HepG2 (cell line): ENCODE results near the gene ANKRD44. TPM values are rescaled to one million over a fixed set of nuclear protein-coding genes. Genes with fewer than 3 reads are reported as not detected.

Experiments used
- ATAC-seq: fragments of 200-7000 bp; cut with Tn5 transposase; 3 replicates; pipeline ENCODE4 v1.9.1; 2020; ENCODE audit warnings: mild to moderate bottlenecking, moderate library complexity
- BruUV-seq: library from RNA; stranded (reverse); fragments of 400-500 nt; replicated peaks from 2 replicates; lab custom pipeline; 2021; lab: Mats Ljungman, UMichigan
- CTCF ChIA-PET: fragments of 300-600 bp; formaldehyde crosslinking; extraction: SDS; loops from one replicate; lab custom pipeline; 2021; ENCODE audit warnings: low total read pairs, inconsistent platforms, low intra/inter-chr PET ratio; lab: Yijun Ruan, JAX
- POLR2A ChIA-PET: fragments of 350-600 bp; sonication (Branson Sonifier 250); formaldehyde crosslinking; loops from one replicate; lab custom pipeline; 2020; ENCODE audit warnings: antibody characterized with exemption, inconsistent platforms; lab: Yijun Ruan, JAX
- DNase-seq: peaks from one replicate; pipeline ENCODE4 v3.0.0-alpha.2; 2015; ENCODE audit warnings: low spot score
- FAIRE-seq: peaks from 3 replicates; lab custom pipeline; 2011; peaks lifted over from hg19 to GRCh38; lab: Jason Lieb, UNC
- H2AFZ ChIP-seq: one replicate; pipeline ENCODE4 v1.6.1; 2011; ENCODE audit warnings: low read length, inconsistent platforms
- H3K27ac ChIP-seq: fragments of 300-600 bp; 3 replicates; pipeline ENCODE4 v1.8.0; 2011; ENCODE audit warnings: mixed run types, mild to moderate bottlenecking, mixed read lengths, low read length, inconsistent platforms; ENCODE audit not compliant: insufficient read depth; ENCODE audit errors: extremely low read length
- H3K27me3 ChIP-seq, 2 experiments: fragments of 200-600 bp in 1 of 2; 2 replicates in 1 of 2; 3 replicates in 1 of 2; pipeline versions ENCODE4 v1.6.0 to v1.8.0; 2011; ENCODE audit warnings: low read length in 2 of 2, mild to moderate bottlenecking in 2 of 2, moderate library complexity in 2 of 2, inconsistent platforms in 1 of 2; ENCODE audit not compliant: insufficient read depth in 2 of 2, control insufficient read depth in 1 of 2
- H3K36me3 ChIP-seq, 2 experiments: fragments of 200-600 bp in 1 of 2; replicated peaks in 1 of 2; 2 replicates in 1 of 2; 3 replicates in 1 of 2; pipeline versions ENCODE4 v1.5.1 to v1.8.0; 2011; ENCODE audit warnings: low read length in 2 of 2, inconsistent platforms in 1 of 2; ENCODE audit not compliant: insufficient read depth in 2 of 2, control insufficient read depth in 1 of 2
- H3K4me1 ChIP-seq: 2 replicates; pipeline ENCODE4 v1.5.1; 2012; ENCODE audit warnings: low read length, inconsistent platforms; ENCODE audit not compliant: insufficient read depth
- H3K4me2 ChIP-seq: 2 replicates; pipeline ENCODE4 v1.6.0; 2011; ENCODE audit warnings: low read depth, low read length, inconsistent platforms
- H3K4me3 ChIP-seq, 3 experiments: fragments of 200-600 bp in 1 of 3; sonication (generic), shearing (Covaris generic) in 1 of 3; replicated peaks in 1 of 3; 2 replicates each; pipeline ENCODE4 v1.5.1; 2011 to 2016; ENCODE audit warnings: low read length in 3 of 3, inconsistent platforms in 2 of 3, low read depth in 2 of 3, mild to moderate bottlenecking in 2 of 3, control low read depth in 1 of 3, mixed read lengths in 1 of 3; ENCODE audit not compliant: insufficient read depth in 1 of 3
- H3K79me2 ChIP-seq: one replicate; pipeline ENCODE4 v1.6.1; 2011; ENCODE audit warnings: low read length, inconsistent platforms; ENCODE audit not compliant: insufficient read depth
- H3K9ac ChIP-seq: 2 replicates; pipeline ENCODE4 v1.6.0; 2011; ENCODE audit warnings: mild to moderate bottlenecking, low read depth, low read length, inconsistent platforms; ENCODE audit not compliant: insufficient read depth
- H3K9me3 ChIP-seq: 2 replicates; pipeline ENCODE4 v1.5.1; 2012; ENCODE audit warnings: mild to moderate bottlenecking, low read length
- H4K20me1 ChIP-seq: 2 replicates; pipeline ENCODE4 v1.6.0; 2011; ENCODE audit warnings: inconsistent platforms, mild to moderate bottlenecking, low read length, moderate library complexity; ENCODE audit not compliant: insufficient read depth
- AGO2 ChIP-seq: fragments of 200-400 bp; formaldehyde crosslinking; optimal IDR thresholded peaks from 2 replicates; pipeline ENCODE3; 2017; ENCODE audit warnings: mild to moderate bottlenecking, low read depth, low read length, moderate library complexity
- ELF4 ChIP-seq: sonication (generic); formaldehyde crosslinking; IDR thresholded peaks from 2 replicates; pipeline ENCODE4 v1.5.0; 2020; ENCODE audit warnings: missing genetic modification reagents, mild to moderate bottlenecking, moderate library complexity, borderline replicate concordance
- RFXANK ChIP-seq: IDR thresholded peaks from 2 replicates; pipeline ENCODE4 v1.6.1; 2016
- ZBTB42 ChIP-seq: sonication (generic); formaldehyde crosslinking; IDR thresholded peaks from 2 replicates; pipeline ENCODE4 v1.5.0; 2020; ENCODE audit warnings: mild to moderate bottlenecking, missing genetic modification reagents
- ZMAT3 ChIP-seq: sonication (generic); formaldehyde crosslinking; conservative IDR thresholded peaks from 2 replicates; pipeline ENCODE4 v1.7.0; 2021; ENCODE audit warnings: missing genetic modification reagents
- ZNF276 ChIP-seq: sonication (generic); formaldehyde crosslinking; IDR thresholded peaks from 2 replicates; pipeline ENCODE4 v1.4.0; 2020; ENCODE audit warnings: mild to moderate bottlenecking, low read depth, missing genetic modification reagents
- ZNF317 ChIP-seq: sonication (generic); formaldehyde crosslinking; IDR thresholded peaks from 2 replicates; pipeline ENCODE4 v1.5.0; 2020; ENCODE audit warnings: mild to moderate bottlenecking, missing genetic modification reagents
- ZNF782 ChIP-seq: sonication (generic); formaldehyde crosslinking; IDR thresholded peaks from 2 replicates; pipeline ENCODE4 v1.4.0; 2020; ENCODE audit warnings: missing genetic modification reagents, mild to moderate bottlenecking, borderline replicate concordance
- ZNF784 ChIP-seq: sonication (generic); formaldehyde crosslinking; IDR thresholded peaks from 2 replicates; pipeline ENCODE4 v1.5.1; 2020; ENCODE audit warnings: missing genetic modification reagents, mild to moderate bottlenecking, borderline replicate concordance
- WGBS: methylation state at CpG from one replicate; pipeline ENCODE4 v1.1.6; 2017; ENCODE audit warnings: low lambda C conversion rate; 5-methylcytosine and 5-hydroxymethylcytosine counted together
- in situ Hi-C: cut with HindIII; loops from 2 replicates; pipeline ENCODE4 v1.10.0; 2017; ENCODE audit warnings: low pct_unique_long_range_greater_than_20kb; ENCODE audit not compliant: extremely low pct_ligation_motif_present
- intact Hi-C: fragments of 100-400 bp; cut with micrococcal nuclease; formaldehyde crosslinking; loops from one replicate; pipeline ENCODE4 v1.10.0; 2022; ENCODE audit not compliant: unreplicated experiment
- polyA plus RNA-seq, 8 experiments: library from polyadenylated mRNA; depleted of rRNA in 3 of 8; stranded (reverse) in 7 of 8; unstranded in 1 of 8; fragments of >200 nt; fragmentation: Illumina TruSeq in 4 of 8; extraction: Trizol in 4 of 8; gene quantifications; 2 replicates each; pipeline versions ENCODE4 v1.2.1 to v1.2.3, GENCODE V29; 2011 to 2016; ENCODE audit warnings: low read depth in 4 of 8, missing spikeins in 1 of 8, mixed read lengths in 1 of 8; ENCODE audit not compliant: insufficient read depth in 1 of 8
- total RNA-seq, 5 experiments: library from RNA; depleted of rRNA; stranded (reverse); fragments of >200 nt; fragmentation: Illumina TruSeq; extraction: Trizol; gene quantifications; 2 replicates each; pipeline ENCODE4 v1.2.3, GENCODE V29; 2016; ENCODE audit warnings: low read depth in 1 of 5
- TF ChIP-seq, protein P1 (sequence below): sonication (generic); formaldehyde crosslinking; IDR thresholded peaks from 2 replicates; pipeline ENCODE4 v1.4.0; 2020; ENCODE audit warnings: missing genetic modification reagents

ANKRD44 gene
- total and polyA plus RNA-seq, 2 of the 13 experiments (the other 11 are each of a cell fraction or from before 2014, with no cell fraction given): 0.04 to 0.11 TPM

GRCh38 chr2:197264332-197264731 is 46.2 kb downstream of the ANKRD44 start:
- DNase-seq: no peak
- Histone ChIP-seq H3K4me2 (no peak overlapping the region), H4K20me1 (no peaks in the 10 kb centered on the region), H3K79me2 (no peaks in the 10 kb centered on the region), H2AFZ (no peak overlapping the region), H3K4me3 (no peak overlapping the region), H3K9me3 (no peaks in the 10 kb centered on the region), H3K27me3 (0 out of 5 replicates have a peak, but pooled peaks cover 0 to 8% of the 10 kb centered on the region in 2 experiments), H3K27ac (no peak overlapping the region), H3K4me1 (no peaks in the 10 kb centered on the region), H3K9ac (no peak overlapping the region), H3K36me3 (no peaks in the 10 kb centered on the region)
- in situ Hi-C loops: no loop called here
- POLR2A ChIA-PET: no interaction called here
- ATAC-seq: no peak
- 7% methylated on average over 5 of the region's 5 CpGs for WGBS
- TF ChIP-seq, protein P1, sequence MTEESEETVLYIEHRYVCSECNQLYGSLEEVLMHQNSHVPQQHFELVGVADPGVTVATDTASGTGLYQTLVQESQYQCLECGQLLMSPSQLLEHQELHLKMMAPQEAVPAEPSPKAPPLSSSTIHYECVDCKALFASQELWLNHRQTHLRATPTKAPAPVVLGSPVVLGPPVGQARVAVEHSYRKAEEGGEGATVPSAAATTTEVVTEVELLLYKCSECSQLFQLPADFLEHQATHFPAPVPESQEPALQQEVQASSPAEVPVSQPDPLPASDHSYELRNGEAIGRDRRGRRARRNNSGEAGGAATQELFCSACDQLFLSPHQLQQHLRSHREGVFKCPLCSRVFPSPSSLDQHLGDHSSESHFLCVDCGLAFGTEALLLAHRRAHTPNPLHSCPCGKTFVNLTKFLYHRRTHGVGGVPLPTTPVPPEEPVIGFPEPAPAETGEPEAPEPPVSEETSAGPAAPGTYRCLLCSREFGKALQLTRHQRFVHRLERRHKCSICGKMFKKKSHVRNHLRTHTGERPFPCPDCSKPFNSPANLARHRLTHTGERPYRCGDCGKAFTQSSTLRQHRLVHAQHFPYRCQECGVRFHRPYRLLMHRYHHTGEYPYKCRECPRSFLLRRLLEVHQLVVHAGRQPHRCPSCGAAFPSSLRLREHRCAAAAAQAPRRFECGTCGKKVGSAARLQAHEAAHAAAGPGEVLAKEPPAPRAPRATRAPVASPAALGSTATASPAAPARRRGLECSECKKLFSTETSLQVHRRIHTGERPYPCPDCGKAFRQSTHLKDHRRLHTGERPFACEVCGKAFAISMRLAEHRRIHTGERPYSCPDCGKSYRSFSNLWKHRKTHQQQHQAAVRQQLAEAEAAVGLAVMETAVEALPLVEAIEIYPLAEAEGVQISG: no peak
- BruUV-seq: no TSS peak
- intact Hi-C loops: no loop called here
- FAIRE-seq: no peak
- CTCF ChIA-PET: no interaction called here

DNA sequence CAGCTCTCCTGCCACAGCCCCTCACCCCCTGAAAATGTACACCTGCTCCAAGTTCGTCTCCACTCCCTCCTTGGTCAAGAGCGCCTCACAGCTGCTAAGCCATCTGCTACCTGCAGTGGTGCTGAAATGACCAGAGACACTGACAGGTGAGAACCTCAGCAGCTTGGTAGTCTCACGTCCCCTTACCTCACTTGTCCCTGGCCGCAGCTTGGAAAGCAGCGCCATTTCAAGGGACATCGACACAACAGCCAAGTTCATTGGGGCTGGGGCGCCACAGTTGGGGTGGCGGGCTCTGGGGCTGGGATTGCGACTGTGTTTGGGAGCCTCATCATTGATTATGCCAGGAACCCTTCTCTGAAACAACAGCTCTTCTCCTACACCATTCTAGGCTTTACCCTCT is 47.5 kb downstream of the ANKRD44 start:
- ChIA-PET CTCF (no interaction called here), POLR2A (no interaction called here)
- WGBS: 33% methylated on average over 9 of the region's 9 CpGs
- H3K36me3 ChIP-seq: no peaks in the 10 kb centered on the region
- no peaks in the 10 kb centered on the region for H3K4me1 ChIP-seq
- no peak for DNase-seq
- no peaks in the 10 kb centered on the region for H3K9me3 ChIP-seq
- 0 out of 5 replicates have a peak, but pooled peaks cover 0 to 8% of the 10 kb centered on the region in 2 experiments for H3K27me3 ChIP-seq
- H3K4me3 ChIP-seq: no peak overlapping the region
- BruUV-seq: no TSS peak
- H3K27ac ChIP-seq: no peak overlapping the region
- H2AFZ ChIP-seq: no peak overlapping the region
- no peak for FAIRE-seq
- no peak for ATAC-seq
- intact Hi-C loops (no loop called here), in situ Hi-C loops (no loop called here)
- no peaks in the 10 kb centered on the region for H4K20me1 ChIP-seq
- H3K79me2 ChIP-seq: no peaks in the 10 kb centered on the region
- no peak overlapping the region for H3K4me2 ChIP-seq
- H3K9ac ChIP-seq: no peak overlapping the region
- TF ChIP-seq ZMAT3 (CRISPR knock-in tag) (no peak), ZBTB42 (CRISPR knock-in tag) (no peak), AGO2 (no peak), ZNF784 (CRISPR knock-in tag) (no peak), ZNF317 (no peak), RFXANK (no peak), ELF4 (CRISPR knock-in tag) (no peak), ZNF276 (CRISPR knock-in tag) (no peak), ZNF782 (CRISPR knock-in tag) (no peak)
